ENCODE data around the gene EIF2S1. TPM values are rescaled to one million over a fixed set of nuclear protein-coding genes. Genes with fewer than 3 reads are reported as not detected.

The EIF2S1 gene
- total RNA-seq, 4 donors from 2014 or later: 48.3 to 81.0 (median 79.5) TPM

DNA sequence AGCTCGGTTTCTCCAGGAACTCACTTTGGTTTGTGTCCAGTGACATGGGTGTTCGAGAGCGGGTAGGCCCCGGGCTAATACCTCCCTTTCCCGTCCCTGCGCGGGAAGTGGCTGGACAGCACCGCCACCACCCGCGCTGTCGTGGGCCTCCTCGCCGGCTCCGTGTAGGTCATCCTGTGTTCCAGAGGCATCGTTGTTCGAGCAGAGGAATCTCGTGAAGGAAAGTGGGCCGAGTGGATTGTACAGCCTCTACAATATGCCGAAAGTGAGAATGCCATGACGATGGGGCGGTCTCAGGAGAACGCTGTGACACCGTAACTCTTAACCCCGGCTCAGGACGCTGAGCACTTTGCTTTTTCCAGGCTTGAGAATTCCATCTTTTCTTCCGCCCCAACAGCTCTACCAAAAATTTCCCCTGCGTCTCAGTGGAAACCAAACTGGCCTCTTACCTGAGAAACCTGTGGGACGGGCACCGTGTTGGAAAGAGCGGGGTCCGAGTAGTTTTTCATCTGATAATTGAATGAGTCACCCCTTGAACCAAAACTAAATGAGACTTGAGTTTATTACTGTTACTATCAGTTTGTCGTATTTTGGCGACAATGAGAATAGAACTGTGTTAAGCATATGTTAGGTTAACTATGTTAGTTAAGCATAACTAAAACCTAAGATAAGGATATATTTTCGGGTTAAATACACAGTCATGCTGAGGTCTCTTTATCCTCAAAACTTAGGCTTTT, 510 bp downstream of the EIF2S1 start:
- TF ChIP-seq, protein P1, sequence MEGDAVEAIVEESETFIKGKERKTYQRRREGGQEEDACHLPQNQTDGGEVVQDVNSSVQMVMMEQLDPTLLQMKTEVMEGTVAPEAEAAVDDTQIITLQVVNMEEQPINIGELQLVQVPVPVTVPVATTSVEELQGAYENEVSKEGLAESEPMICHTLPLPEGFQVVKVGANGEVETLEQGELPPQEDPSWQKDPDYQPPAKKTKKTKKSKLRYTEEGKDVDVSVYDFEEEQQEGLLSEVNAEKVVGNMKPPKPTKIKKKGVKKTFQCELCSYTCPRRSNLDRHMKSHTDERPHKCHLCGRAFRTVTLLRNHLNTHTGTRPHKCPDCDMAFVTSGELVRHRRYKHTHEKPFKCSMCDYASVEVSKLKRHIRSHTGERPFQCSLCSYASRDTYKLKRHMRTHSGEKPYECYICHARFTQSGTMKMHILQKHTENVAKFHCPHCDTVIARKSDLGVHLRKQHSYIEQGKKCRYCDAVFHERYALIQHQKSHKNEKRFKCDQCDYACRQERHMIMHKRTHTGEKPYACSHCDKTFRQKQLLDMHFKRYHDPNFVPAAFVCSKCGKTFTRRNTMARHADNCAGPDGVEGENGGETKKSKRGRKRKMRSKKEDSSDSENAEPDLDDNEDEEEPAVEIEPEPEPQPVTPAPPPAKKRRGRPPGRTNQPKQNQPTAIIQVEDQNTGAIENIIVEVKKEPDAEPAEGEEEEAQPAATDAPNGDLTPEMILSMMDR (IDR thresholded peaks at IDR 0.05; ENCODE audit: low read depth): no peak

DNA sequence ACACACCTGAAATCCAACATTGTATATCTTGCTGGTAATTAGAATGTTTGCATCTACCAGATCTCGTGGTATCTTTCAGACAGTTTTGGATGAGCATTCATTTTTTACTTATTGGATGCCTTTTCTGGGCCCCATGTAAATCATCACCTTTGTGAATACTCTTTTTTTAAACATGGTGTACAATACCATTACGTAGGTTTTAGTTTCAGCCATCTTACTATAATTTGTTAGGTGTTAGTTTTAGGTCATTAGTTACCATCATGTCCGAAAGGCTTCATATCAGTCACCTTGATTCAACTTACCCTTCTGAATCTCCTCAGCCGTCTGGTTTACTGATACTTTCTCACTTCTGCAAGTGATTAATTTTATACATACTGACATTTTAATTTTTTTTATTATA, 5.3 kb downstream of the EIF2S1 start:
- TF ChIP-seq, protein P1 (IDR thresholded peaks at IDR 0.05; ENCODE audit: low read depth): no peak

DNA sequence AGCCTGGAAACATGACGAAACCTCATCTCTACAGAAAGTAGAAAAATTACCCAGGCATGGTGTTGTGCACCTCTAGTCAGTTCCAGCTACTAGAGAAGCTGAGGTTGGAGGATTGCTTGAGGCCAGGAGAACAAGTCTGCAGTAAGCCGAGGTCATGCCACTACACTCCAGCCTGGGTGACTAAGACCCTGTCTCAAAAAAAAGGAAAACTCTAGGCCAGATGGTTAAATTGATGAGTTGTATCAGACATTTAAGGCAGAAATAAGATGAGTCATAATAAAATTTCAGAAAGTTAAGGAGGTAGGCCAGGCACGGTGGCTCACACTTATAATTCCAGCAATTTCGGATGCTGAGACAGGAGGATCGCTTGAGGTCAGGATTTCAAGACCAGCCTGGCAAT, 10.7 kb downstream of the EIF2S1 start:
- TF ChIP-seq, protein P1 (IDR thresholded peaks at IDR 0.05; ENCODE audit: low read depth): no peak

DNA sequence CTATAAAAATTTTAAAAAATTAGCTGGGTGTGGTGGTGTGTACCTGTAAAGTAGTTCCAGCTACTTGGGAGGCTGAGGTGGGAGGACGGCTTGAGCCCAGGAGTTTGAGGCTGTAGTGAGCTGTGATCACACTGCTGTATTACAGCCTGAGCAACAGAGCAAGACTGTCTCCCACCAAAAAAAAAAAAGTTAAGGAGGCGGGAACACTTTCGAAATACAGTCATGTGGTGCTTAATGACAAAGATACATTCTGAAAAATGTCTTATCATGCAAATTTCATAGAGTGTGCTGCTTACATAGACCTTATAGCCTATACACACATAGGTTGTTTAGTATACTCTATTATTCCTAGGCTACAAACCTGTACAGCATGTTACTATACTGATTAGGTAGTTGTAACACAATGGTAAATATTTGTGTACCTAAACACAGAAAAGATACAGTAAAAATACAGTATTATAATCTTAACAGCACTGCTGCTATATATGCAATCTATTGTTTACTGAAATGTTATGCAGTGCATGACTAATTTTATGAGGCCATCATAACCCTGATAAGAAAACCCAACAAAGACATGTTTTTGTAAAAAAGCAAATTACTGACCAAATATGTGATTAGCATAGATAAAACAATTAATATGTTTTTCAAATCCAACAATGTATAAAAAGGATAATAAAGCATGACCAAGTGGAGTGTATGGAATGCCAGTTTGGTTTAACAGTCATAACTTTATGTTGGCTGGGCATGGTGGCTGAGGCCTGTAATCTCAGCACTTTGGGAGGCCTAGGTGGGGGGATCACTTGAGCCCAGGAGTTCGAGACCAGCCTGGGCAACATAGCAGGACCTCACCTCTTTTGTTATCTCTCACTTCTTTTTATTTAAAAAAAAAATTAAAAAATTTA, 11.4 kb downstream of the EIF2S1 start:
- TF ChIP-seq, protein P1 (IDR thresholded peaks at IDR 0.05; ENCODE audit: low read depth): no peak

DNA sequence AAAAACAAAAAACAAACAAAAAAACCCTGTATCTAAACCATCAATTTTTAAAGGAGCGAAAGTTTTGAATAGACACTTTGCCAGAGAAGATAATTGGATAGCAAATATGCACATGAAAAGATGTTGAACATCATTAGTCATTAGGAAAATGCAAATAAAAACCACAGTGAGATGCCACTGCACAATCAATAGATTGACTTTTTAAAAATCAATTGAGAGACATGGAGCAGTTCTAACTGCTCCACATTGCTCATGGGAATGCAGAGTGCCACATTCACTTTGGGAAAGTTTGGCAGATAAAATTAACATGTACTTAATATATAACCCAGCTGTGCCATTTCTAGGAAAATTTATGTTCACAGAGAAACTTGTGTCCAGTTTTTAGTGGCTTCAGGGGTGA, 12.7 kb downstream of the EIF2S1 start:
- TF ChIP-seq, protein P1 (IDR thresholded peaks at IDR 0.05; ENCODE audit: low read depth): no peak

DNA sequence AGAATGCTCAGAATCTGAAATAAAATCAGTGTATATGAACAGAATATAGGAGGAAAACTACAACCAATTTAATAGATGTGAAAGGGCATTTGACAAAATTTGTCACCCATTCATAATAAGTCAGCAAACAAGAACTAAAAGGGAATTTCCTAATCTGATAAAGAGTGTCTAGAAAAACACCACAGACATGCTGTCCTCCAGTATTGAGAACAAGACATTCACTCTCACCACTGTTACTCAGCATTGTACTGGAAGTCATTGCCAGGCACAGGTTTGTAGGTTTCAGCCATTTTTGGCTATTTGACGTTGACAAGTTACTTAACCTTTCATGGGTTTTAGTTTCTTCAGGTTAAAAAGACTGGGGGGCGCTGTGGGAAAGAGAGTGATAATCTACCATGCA, 13.2 kb downstream of the EIF2S1 start:
- TF ChIP-seq, protein P1 (IDR thresholded peaks at IDR 0.05; ENCODE audit: low read depth): no peak

DNA sequence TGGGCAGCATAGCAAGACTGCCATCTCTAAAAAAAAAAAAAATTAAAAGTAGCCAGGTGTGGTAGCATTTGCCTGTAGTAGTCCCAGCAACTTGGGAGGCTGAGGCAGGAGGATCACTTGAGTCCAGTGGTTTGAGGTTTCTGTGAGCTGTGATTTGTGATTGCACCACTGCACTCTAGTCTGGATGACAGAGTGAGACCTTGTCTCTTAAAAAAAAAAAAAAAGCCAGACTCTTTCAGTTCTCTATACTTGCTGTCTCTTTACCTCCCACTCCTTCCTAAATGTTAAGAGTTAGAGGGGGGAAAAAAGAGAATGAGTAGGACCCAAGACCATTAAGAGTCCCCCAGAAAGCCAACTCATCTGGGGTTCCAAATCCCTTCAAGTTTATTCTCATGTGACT, 17.8 kb downstream of the EIF2S1 start:
- TF ChIP-seq, protein P1 (IDR thresholded peaks at IDR 0.05; ENCODE audit: low read depth): no peak

Measured in subcutaneous adipose tissue (tissue), 4 donors.